Lower leg skin (tissue), 4 donors: Measurements from ENCODE around the gene SYCE1. TPM values are rescaled to one million over a fixed set of nuclear protein-coding genes. Genes with fewer than 3 reads are reported as not detected.
"Not testable (repeated sequence)": the region's sequence is repeated elsewhere in the genome, so short reads cannot be mapped to it uniquely, and the experiment has no call there.

Experiments used
- DNase-seq, 2 donors: peaks; one replicate each; pipeline ENCODE4 v3.0.0-alpha.2; 2019; ENCODE audit warnings: low spot score in 2 of 2
- H3K4me3 ChIP-seq: fragments of 200-600 bp; sonication (generic); 2 replicates; pipeline ENCODE4 v1.5.1; 2017; ENCODE audit warnings: mild to moderate bottlenecking, low read depth; ENCODE audit not compliant: poor library complexity, severe bottlenecking
- POLR2A ChIP-seq, 2 donors: fragments of 450-650 bp; IDR thresholded peaks; one replicate each; pipeline ENCODE4 v1.6.1; 2016 to 2017; ENCODE audit warnings: antibody characterized with exemption in 2 of 2, mild to moderate bottlenecking in 1 of 2, moderate library complexity in 1 of 2
- WGBS, 2 donors: methylation state at CpG; one replicate each; pipeline ENCODE4 v1.1.5; 2018; 5-methylcytosine and 5-hydroxymethylcytosine counted together
- intact Hi-C: fragments of 100-400 bp; cut with DNase I; formaldehyde crosslinking; loops from one replicate; pipeline ENCODE4 v1.15.0; 2023; ENCODE audit warnings: low total_unique reads
- total RNA-seq, 4 donors: library from RNA; depleted of rRNA; stranded (reverse); fragments of >200 nt; gene quantifications; one replicate each; pipeline ENCODE4 v1.1.0, GENCODE V29; 2016
- TF ChIP-seq, protein P1 (sequence below), 3 donors: fragments of 450-650 bp; IDR thresholded peaks; one replicate each; pipeline ENCODE4 v1.5.1; 2016; ENCODE audit warnings: antibody characterized with exemption in 3 of 3, mild to moderate bottlenecking in 3 of 3, moderate library complexity in 2 of 3

SYCE1 gene
- total RNA-seq, 4 donors from 2014 or later = 3.5 TPM; not detected in 3

- H3K4me3 ChIP-seq = no peak overlapping the region
- 3% methylated on average over 31 to 33 of the region's 33 CpGs for WGBS, 2 donors
- intact Hi-C loops = loop anchor here (10.0 kb wide), 1 partner anchor 185 kb away; the partner anchor contains the start of gene CALY
- DNase-seq = peak; percentile 43 to 94
- no peak for TF ChIP-seq POLR2A (IDR thresholded peaks at IDR 0.05)
- TF ChIP-seq, protein P1, sequence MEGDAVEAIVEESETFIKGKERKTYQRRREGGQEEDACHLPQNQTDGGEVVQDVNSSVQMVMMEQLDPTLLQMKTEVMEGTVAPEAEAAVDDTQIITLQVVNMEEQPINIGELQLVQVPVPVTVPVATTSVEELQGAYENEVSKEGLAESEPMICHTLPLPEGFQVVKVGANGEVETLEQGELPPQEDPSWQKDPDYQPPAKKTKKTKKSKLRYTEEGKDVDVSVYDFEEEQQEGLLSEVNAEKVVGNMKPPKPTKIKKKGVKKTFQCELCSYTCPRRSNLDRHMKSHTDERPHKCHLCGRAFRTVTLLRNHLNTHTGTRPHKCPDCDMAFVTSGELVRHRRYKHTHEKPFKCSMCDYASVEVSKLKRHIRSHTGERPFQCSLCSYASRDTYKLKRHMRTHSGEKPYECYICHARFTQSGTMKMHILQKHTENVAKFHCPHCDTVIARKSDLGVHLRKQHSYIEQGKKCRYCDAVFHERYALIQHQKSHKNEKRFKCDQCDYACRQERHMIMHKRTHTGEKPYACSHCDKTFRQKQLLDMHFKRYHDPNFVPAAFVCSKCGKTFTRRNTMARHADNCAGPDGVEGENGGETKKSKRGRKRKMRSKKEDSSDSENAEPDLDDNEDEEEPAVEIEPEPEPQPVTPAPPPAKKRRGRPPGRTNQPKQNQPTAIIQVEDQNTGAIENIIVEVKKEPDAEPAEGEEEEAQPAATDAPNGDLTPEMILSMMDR (IDR thresholded peaks at IDR 0.05) = peak in 1 of 3 donors; percentile 55
Observed at GRCh38 chr10:133520193-133520738, 45.1 kb downstream of the SYCE1 start.

GRCh38 chr10:133518517-133518916 lies 46.9 kb downstream of the SYCE1 start:
- DNase-seq, intact Hi-C loops, H3K4me3 ChIP-seq: not testable (repeated sequence)
- 88 to 91% methylated on average over 5 of the region's 5 CpGs for WGBS, 2 donors

GRCh38 chr10:133516057-133516456 lies 49.3 kb downstream of the SYCE1 start:
- no peak overlapping the region for H3K4me3 ChIP-seq
- no peak for TF ChIP-seq POLR2A (IDR thresholded peaks at IDR 0.05)
- TF ChIP-seq, protein P1 (IDR thresholded peaks at IDR 0.05) = no peak
- intact Hi-C loops = no loop called here
- 63 to 64% methylated on average over 4 of the region's 4 CpGs for WGBS, 2 donors
- no peak for DNase-seq

- WGBS, 2 donors = 75 to 76% methylated on average over 4 of the region's 4 CpGs
- H3K4me3 ChIP-seq = no peak overlapping the region
- DNase-seq = no peak
- TF ChIP-seq, protein P1 (IDR thresholded peaks at IDR 0.05) = no peak
- no peak for TF ChIP-seq POLR2A (IDR thresholded peaks at IDR 0.05)
- intact Hi-C loops = no loop called here
Observed at GRCh38 chr10:133515471-133515870, 49.9 kb downstream of the SYCE1 start.

GRCh38 chr10:133511907-133512528 lies 53.4 kb downstream of the SYCE1 start:
- TF ChIP-seq, protein P1 (IDR thresholded peaks at IDR 0.05) = no peak
- TF ChIP-seq POLR2A (IDR thresholded peaks at IDR 0.05) = no peak
- 55 to 58% methylated on average over 4 of the region's 4 CpGs for WGBS, 2 donors

GRCh38 chr10:133511408-133511807 lies 54.0 kb downstream of the SYCE1 start:
- DNase-seq = no peak
- TF ChIP-seq, protein P1 (IDR thresholded peaks at IDR 0.05) = no peak
- no peak for TF ChIP-seq POLR2A (IDR thresholded peaks at IDR 0.05)
- H3K4me3 ChIP-seq = no peak overlapping the region
- 76 to 86% methylated on average over 4 of the region's 4 CpGs for WGBS, 2 donors
- intact Hi-C loops = no loop called here

More at GRCh38 chr10:133511907-133512528, 53.4 kb downstream of the SYCE1 start:
- intact Hi-C loops = no loop called here
- H3K4me3 ChIP-seq = no peak overlapping the region
- DNase-seq = no peak
